Heart left ventricle (tissue), 13 donors: ENCODE data around the gene KRT32.

Source experiments
- POLR2A ChIP-seq, 2 donors: fragments of 450-650 bp; IDR thresholded peaks; one replicate each; pipeline ENCODE4 v1.6.1; 2017; ENCODE audit warnings: antibody characterized with exemption in 2 of 2, mild to moderate bottlenecking in 2 of 2, moderate library complexity in 2 of 2
- TF ChIP-seq, protein P1 (sequence below), 12 donors: fragments of 200-600 bp; sonication (generic) in 4 of 12; IDR thresholded peaks; one replicate each; pipeline versions ENCODE4 v1.5.0 to v1.8.0; 2018 to 2022; ENCODE audit warnings: antibody characterized with exemption in 12 of 12, mild to moderate bottlenecking in 5 of 12
- donor health status: ischemic (EF 13 %, LVEDD 7.1; RV severe dilation, severe dysfunction).
- donor health status: DM: no; HTN: yes; CAD: no.
- donor health status: DM: no; HTN: no; CAD: no.
- donor health status: ischemic (EF 25% LVEDD 6.9; RV normal size, moderate dysfunction).
- donor health status: ischemic (EF 25% LVEDD 5.7; RV mildly dilated, moderate dysfunction).
- donor health status: ischemic (EF 35%, LVEDD 5.7; RV mildly dilated, moderate dysfunction).
- donor health status: nonischemic (EF 11% LVEDD 7.7; RV severe dilation, severe dysfunction).
- donor health status: DM: yes; HTN: yes; CAD: no.
- donor health status: PGD.
- donor health status: ischemic (EF 29% LVEDD 5.4; RV normal size, mild dysfunction).
- donor health status: nonischemic (EF 23%, LVEDD 6.1; RV moderate dilation, normal function).

DNA sequence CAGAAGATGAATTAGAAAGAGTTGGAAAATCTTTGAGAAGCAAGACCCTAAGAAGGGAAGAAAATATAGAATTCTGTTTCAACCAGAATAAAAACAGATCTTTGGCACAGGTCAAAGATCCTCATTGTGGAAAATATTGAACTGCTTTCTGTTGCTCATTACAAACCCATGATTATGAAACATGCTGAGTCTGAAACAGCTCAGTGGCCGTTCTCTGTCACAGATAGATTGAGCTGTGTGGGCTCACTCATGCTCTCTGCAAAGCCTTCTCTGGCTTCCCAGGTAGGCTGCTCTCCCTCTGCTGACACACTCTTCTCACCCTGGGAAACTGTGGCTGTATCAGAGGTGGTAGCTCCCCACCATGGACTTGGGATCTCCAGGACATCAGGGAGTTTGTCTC lies 23.0 kb downstream of the KRT32 start:
- TF ChIP-seq, protein P1, sequence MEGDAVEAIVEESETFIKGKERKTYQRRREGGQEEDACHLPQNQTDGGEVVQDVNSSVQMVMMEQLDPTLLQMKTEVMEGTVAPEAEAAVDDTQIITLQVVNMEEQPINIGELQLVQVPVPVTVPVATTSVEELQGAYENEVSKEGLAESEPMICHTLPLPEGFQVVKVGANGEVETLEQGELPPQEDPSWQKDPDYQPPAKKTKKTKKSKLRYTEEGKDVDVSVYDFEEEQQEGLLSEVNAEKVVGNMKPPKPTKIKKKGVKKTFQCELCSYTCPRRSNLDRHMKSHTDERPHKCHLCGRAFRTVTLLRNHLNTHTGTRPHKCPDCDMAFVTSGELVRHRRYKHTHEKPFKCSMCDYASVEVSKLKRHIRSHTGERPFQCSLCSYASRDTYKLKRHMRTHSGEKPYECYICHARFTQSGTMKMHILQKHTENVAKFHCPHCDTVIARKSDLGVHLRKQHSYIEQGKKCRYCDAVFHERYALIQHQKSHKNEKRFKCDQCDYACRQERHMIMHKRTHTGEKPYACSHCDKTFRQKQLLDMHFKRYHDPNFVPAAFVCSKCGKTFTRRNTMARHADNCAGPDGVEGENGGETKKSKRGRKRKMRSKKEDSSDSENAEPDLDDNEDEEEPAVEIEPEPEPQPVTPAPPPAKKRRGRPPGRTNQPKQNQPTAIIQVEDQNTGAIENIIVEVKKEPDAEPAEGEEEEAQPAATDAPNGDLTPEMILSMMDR (IDR thresholded peaks at IDR 0.05): no peak
- TF ChIP-seq POLR2A (IDR thresholded peaks at IDR 0.05): no peak
